DMS 273 (cell line): ENCODE measurements around the gene CLPSL1.

ENCODE experiments used
- DNase-seq: peaks from one replicate; lab custom pipeline; 2025; ENCODE audit not compliant: unreplicated experiment; lab: John Stamatoyannopoulos, UW

Gene CLPSL1

GRCh38 chr6:35757456-35758123 lies 23.2 kb upstream of the CLPSL1 start:
- peak; percentile 85 for DNase-seq

GRCh38 chr6:35759426-35759825 lies 21.4 kb upstream of the CLPSL1 start:
- no peak for DNase-seq

- DNase-seq: no peak
These were observed 15.1 kb upstream of the CLPSL1 start for GRCh38 chr6:35765739-35766138.

- no peak for DNase-seq
These were observed 11.6 kb upstream of the CLPSL1 start for GRCh38 chr6:35769211-35769610.

DNA sequence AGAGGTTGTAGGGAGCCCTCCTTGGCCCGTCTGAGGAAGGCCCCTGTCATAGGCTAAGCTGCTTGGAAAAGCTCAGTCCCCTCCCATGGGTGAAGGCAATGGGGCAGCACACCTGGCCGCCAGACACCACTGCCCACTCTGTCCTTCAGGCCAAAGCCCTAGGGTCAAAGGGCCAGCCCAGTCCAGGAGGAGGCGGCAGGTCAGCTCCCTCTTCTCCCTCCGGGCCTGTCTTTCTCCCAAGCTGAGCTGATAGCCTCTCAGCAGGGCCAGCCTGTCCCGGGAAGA lies 9.5 kb upstream of the CLPSL1 start:
- no peak for DNase-seq

GRCh38 chr6:35774116-35774794 lies 6.6 kb upstream of the CLPSL1 start:
- DNase-seq: no peak

GRCh38 chr6:35775031-35775430 lies 5.8 kb upstream of the CLPSL1 start:
- no peak for DNase-seq

GRCh38 chr6:35776364-35777215 lies 4.2 kb upstream of the CLPSL1 start, which contains the start of gene CLPSL2:
Gene CLPSL2 (plus strand): TSS chr6:35776598. CDS start chr6:35776619, 21 bp downstream.
- peak; percentile 78 for DNase-seq

DNA sequence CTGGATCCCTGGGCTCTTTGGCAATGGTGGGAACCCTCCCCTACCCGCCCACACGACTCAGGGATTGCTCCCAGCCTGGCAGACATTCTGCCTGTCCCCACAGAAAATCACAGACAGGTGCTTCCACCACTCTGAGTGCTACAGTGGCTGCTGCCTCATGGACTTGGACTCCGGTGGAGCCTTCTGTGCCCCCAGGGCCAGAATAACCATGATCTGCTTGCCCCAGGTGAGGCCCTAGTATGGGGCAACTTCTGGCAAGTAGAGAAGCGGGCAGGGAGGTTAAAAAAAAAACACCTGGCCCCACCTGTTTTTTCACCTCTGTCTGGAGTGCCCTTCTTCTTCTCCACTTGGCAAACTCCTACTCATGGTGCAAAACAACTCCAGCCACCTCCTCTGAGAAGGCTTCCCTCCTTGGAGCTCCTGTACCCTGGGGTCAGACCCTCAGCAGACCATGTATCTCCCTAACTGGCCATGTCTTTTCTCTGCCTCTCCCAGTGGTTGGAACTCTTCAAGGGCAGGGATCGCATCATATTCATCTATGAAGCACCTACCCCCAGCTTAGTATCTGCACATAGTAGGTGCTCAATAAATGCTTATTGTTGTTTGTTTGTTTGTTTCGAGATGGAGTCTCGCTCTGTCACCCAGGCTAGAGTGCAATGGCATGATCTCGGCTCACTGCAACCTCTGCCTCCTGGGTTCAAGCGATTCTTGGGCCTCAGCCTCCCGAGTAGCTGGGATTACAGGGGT lies 3.3 kb upstream of the CLPSL1 start:
- no peak for DNase-seq

GRCh38 chr6:35778437-35778836 lies 2.4 kb upstream of the CLPSL1 start:
- no peak for DNase-seq

DNA sequence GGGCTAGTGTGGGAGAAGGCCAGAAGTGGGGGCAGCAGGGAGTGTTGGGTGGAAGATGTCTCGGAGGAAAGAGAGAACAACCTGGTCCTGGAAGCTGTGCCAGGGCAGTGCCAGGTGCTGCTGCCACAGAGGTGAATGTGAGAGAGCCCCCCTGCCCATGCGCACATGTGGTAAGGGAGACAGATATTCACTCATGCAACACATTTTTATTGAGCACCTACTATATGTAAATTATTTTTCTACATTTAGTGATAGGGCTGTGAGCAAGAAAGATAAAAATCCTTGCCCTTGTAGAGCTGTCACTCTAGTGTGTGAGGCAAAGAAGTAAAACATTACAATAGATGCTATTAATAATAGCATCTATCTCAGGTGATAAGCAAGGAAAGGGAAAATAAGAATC lies 471 bp downstream of the CLPSL1 start:
- no peak for DNase-seq

- no peak for DNase-seq
These were observed 1.6 kb downstream of the CLPSL1 start for GRCh38 chr6:35782424-35782823.

DNA sequence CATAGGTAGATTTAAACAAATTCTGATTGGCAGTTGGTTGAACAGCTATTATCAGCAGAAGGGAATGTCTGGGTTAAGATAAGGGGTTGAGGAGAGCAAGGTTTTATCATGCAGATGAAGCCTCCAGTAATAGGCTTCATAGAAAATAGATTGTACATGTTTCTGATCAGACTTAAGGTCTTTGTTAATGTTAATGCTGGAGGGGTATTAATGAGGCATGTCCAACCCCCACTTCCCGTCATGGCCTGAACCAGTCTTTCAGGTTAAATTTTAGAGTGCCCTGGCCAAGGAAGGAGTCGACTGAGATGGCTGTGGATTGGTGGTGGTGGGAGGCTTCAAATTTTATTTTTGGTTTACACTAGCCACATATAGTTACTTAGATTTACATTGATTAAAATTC lies 3.4 kb downstream of the CLPSL1 start:
- DNase-seq: no peak

- no peak for DNase-seq
These were observed 5.5 kb downstream of the CLPSL1 start for GRCh38 chr6:35786272-35786671.

- no peak for DNase-seq
These were observed 6.0 kb downstream of the CLPSL1 start for GRCh38 chr6:35786810-35787209.

- DNase-seq: no peak
These were observed 6.7 kb downstream of the CLPSL1 start for GRCh38 chr6:35787266-35788218.

DNA sequence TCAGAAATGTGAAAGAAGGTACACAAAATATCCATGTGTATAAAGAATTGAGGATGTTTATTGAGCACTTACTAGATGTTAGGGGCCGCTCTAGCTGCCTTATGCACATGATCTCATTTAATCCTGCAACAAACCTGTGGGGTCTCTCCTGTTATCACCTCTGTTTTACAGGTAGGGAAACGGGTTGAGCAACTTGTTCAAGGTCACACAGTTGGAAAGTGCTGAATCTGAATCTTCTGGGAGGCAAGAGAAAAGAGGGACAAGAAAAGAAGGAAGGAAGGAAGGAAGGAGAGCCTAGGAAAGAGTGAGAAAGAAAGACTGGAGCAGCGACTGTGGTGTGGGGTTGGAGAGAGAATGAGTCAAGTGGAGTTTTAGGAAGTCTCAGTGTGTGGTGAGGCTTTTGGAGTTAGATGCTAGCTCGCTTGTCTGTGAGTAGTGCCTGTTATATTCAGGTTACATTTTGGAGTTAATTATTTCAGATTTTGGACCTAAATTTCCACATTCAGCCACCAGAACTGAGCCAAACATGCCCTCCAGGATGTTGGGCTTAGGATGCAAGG lies 7.7 kb downstream of the CLPSL1 start:
- no peak for DNase-seq

DNA sequence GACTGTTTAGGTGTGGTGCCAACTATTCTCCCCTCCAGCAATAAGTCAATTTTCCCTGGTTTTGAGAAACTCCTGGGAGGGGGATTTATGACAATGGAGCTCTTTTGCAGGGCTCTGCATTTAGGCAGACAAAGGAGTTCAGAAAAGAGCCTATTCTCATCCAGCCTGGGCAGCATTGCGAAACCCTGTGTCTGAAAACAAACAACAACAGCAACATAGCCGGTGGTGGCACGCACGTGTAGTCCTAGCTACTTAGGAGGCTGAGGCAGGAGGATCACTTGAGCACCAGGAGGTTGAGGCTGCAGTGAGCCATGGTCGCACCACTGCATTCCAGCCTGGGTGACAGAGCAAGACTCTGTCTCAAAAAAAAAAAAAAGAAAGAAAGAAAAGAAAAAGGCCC lies 9.9 kb downstream of the CLPSL1 start:
- DNase-seq: no peak

- DNase-seq: no peak
These were observed 14.0 kb downstream of the CLPSL1 start for GRCh38 chr6:35794536-35795452.
